Fibroblast of lung (primary cell): ENCODE measurements around the gene PPP4R1. TPM values are rescaled to one million over a fixed set of nuclear protein-coding genes. Genes with fewer than 3 reads are reported as not detected.

Experiments used
- DNase-seq, 2 donors: peaks; one replicate each; pipeline versions ENCODE4 v3.0.0 to v3.0.0-alpha.2; 2010; ENCODE audit warnings: low read depth in 2 of 2
- H2AFZ ChIP-seq: 2 replicates; pipeline ENCODE4 v1.5.1; 2012; ENCODE audit warnings: low read length, control low read depth, inconsistent platforms
- H3K27ac ChIP-seq: 2 replicates; pipeline ENCODE4 v1.5.1; 2011; ENCODE audit warnings: low read length, control low read depth; ENCODE audit not compliant: insufficient read depth
- H3K27me3 ChIP-seq: 2 replicates; pipeline ENCODE4 v1.5.1; 2011; ENCODE audit warnings: mild to moderate bottlenecking, low read length; ENCODE audit not compliant: control insufficient read depth, insufficient read depth
- H3K36me3 ChIP-seq: 2 replicates; pipeline ENCODE4 v1.5.1; 2011; ENCODE audit warnings: low read length; ENCODE audit not compliant: control insufficient read depth, insufficient read depth
- H3K4me1 ChIP-seq: 2 replicates; pipeline ENCODE4 v1.5.1; 2011; ENCODE audit warnings: low read length; ENCODE audit not compliant: control insufficient read depth, insufficient read depth; ENCODE audit errors: extremely low read depth
- H3K4me2 ChIP-seq: 2 replicates; pipeline ENCODE4 v1.5.1; 2011; ENCODE audit warnings: low read length, control low read depth; ENCODE audit not compliant: insufficient read depth; ENCODE audit errors: extremely low read depth
- H3K4me3 ChIP-seq, 4 experiments: fragments of 200-600 bp in 1 of 4; sonication (generic) in 1 of 4; replicated peaks in 1 of 4; 2 replicates each; pipeline ENCODE4 v1.5.1; 2011 to 2016; ENCODE audit warnings: low read length in 4 of 4, low read depth in 3 of 4, mild to moderate bottlenecking in 3 of 4, control low read depth in 2 of 4, inconsistent platforms in 1 of 4, mixed read lengths in 1 of 4; ENCODE audit not compliant: insufficient read depth in 1 of 4; ENCODE audit errors: control extremely low read depth in 1 of 4
- H3K79me2 ChIP-seq: 2 replicates; pipeline ENCODE4 v1.5.1; 2012; ENCODE audit warnings: mild to moderate bottlenecking, low read length, inconsistent platforms; ENCODE audit not compliant: control insufficient read depth, insufficient read depth
- H3K9ac ChIP-seq: 2 replicates; pipeline ENCODE4 v1.5.1; 2011; ENCODE audit warnings: mild to moderate bottlenecking, low read length, control low read depth; ENCODE audit not compliant: insufficient read depth
- H3K9me3 ChIP-seq: 2 replicates; pipeline ENCODE4 v1.5.1; 2012; ENCODE audit warnings: low read depth, low read length; ENCODE audit not compliant: control insufficient read depth, insufficient read depth
- H4K20me1 ChIP-seq: 2 replicates; pipeline ENCODE4 v1.5.1; 2011; ENCODE audit warnings: low read length; ENCODE audit not compliant: control insufficient read depth, insufficient read depth; ENCODE audit errors: extremely low read depth
- CTCF ChIP-seq, 2 donors: IDR thresholded peaks in 1 of 2; conservative IDR thresholded peaks in 1 of 2; 1 replicate in 1 of 2; 2 replicates in 1 of 2; pipeline ENCODE4 v1.5.1; 2011 to 2012; ENCODE audit warnings: low read length in 2 of 2, control low read depth in 1 of 2, inconsistent platforms in 1 of 2, low read depth in 1 of 2, mild to moderate bottlenecking in 1 of 2
- EZH2 ChIP-seq: IDR thresholded peaks from 2 replicates; pipeline ENCODE4 v1.5.1; 2012; ENCODE audit warnings: low read length, control low read depth, mild to moderate bottlenecking; ENCODE audit errors: missing control alignments
- polyA plus RNA-seq, 2 donors: library from polyadenylated mRNA; depleted of rRNA in 1 of 2; stranded (reverse) in 1 of 2; unstranded in 1 of 2; fragments of >200 nt; gene quantifications; 2 replicates each; pipeline ENCODE4 v1.2.1, GENCODE V29; 2011 to 2012; ENCODE audit warnings: missing spikeins in 1 of 2
- total RNA-seq: library from RNA; depleted of rRNA; stranded (reverse); fragments of >200 nt; gene quantifications from 2 replicates; pipeline ENCODE4 v1.2.1, GENCODE V29; 2014

PPP4R1 gene
- total and polyA plus RNA-seq, 2 donors (not counting 1 experiment from before 2014, with no cell fraction given): 83.5 to 108 TPM

- no peak overlapping the region for H3K4me3 ChIP-seq
- H3K4me1 ChIP-seq: no peaks in the 10 kb centered on the region
- H3K27ac ChIP-seq: no peak overlapping the region
- no peaks in the 10 kb centered on the region for H3K79me2 ChIP-seq
- DNase-seq: no peak
- H3K9ac ChIP-seq: no peak overlapping the region
- no peaks in the 10 kb centered on the region for H3K36me3 ChIP-seq
- H3K9me3 ChIP-seq: no peaks in the 10 kb centered on the region
- TF ChIP-seq EZH2: no peak
- no peak for TF ChIP-seq CTCF (conservative IDR thresholded peaks at IDR 0.05 in 1 of 2, IDR thresholded peaks at IDR 0.05 in 1 of 2; ENCODE audit: low read depth in 1 of 2, low read length in 2 of 2)
- no peaks in the 10 kb centered on the region for H3K27me3 ChIP-seq
- H3K4me2 ChIP-seq: no peak overlapping the region
- no peaks in the 10 kb centered on the region for H4K20me1 ChIP-seq
- no peak overlapping the region for H2AFZ ChIP-seq
Observed at GRCh38 chr18:9522952-9523351, 91.4 kb downstream of the PPP4R1 start.

DNA sequence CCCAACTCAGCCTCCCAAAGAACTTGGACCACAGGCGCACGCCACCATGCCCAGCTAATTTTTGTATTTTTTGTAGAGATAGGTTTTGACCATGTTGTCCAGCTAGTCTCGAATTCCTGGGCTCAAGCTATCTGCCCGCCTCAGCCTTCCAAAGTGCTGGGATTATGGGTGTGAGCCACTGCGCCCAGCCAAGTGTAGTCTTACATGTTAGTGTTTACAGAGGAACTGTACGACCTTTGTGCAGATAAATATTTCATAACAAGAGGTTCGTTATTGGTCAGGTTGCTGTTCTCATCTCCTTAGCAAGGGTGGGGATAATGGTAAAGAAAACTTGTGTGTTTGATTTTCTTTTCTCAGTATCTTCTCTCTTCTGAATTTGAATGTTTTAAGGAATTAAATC lies 92.6 kb downstream of the PPP4R1 start:
- TF ChIP-seq CTCF (conservative IDR thresholded peaks at IDR 0.05 in 1 of 2, IDR thresholded peaks at IDR 0.05 in 1 of 2; ENCODE audit: low read depth in 1 of 2, low read length in 2 of 2) (no peak), EZH2 (no peak)

DNA sequence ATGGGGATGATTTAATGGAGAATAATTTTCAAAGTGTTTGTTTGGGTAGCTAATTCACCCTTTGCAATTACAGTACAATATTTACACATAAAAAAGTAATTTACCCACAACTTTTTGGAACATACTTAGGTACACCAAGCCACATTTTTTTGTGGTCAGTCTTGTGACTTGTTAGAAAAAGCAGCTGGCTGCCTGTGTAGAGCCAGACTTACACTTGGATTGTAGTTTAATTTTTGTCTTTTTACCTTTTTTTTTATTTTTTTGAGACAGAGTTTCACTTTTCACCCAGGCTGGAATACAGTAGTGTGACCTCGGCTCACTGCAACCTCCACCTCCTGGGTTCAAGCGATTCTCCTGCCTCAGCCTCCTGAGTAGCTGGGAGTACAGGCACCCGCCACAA lies 93.7 kb downstream of the PPP4R1 start:
- H3K4me2 ChIP-seq: no peak overlapping the region
- peaks cover 3% of the 10 kb centered on the region for H3K4me1 ChIP-seq
- H3K4me3 ChIP-seq: no peak overlapping the region
- no peaks in the 10 kb centered on the region for H3K36me3 ChIP-seq
- H3K9ac ChIP-seq: no peak overlapping the region
- no peaks in the 10 kb centered on the region for H3K79me2 ChIP-seq
- H3K9me3 ChIP-seq: no peaks in the 10 kb centered on the region
- H3K27me3 ChIP-seq: no peaks in the 10 kb centered on the region
- peak; percentile 31 to 44 for DNase-seq
- H3K27ac ChIP-seq: no peak overlapping the region
- no peak overlapping the region for H2AFZ ChIP-seq
- TF ChIP-seq EZH2 (no peak), CTCF (conservative IDR thresholded peaks at IDR 0.05 in 1 of 2, IDR thresholded peaks at IDR 0.05 in 1 of 2; ENCODE audit: low read depth in 1 of 2, low read length in 2 of 2) (no peak)
- no peaks in the 10 kb centered on the region for H4K20me1 ChIP-seq

More for the DNA sequence above, 92.6 kb downstream of the PPP4R1 start:
- Histone ChIP-seq H3K27me3 (no peaks in the 10 kb centered on the region), H4K20me1 (no peaks in the 10 kb centered on the region), H3K9ac (no peak overlapping the region), H2AFZ (no peak overlapping the region), H3K36me3 (no peaks in the 10 kb centered on the region), H3K4me2 (no peak overlapping the region), H3K27ac (no peak overlapping the region), H3K79me2 (no peaks in the 10 kb centered on the region), H3K4me1 (peaks cover 3% of the 10 kb centered on the region), H3K4me3 (no peak overlapping the region), H3K9me3 (no peaks in the 10 kb centered on the region)
- DNase-seq: no peak
